ENCODE data around the gene NDOR1.

The NDOR1 gene

GRCh38 chr9:137183980-137184595 lies 21.4 kb upstream of the NDOR1 start:
- H3K79me2 ChIP-seq (ENCODE audit: control insufficient read depth, insufficient read depth, low read length, poor library complexity): peaks cover 6% of the 10 kb centered on the region
- peaks cover 8 to 9% of the 10 kb centered on the region in 2 experiments for H3K4me1 ChIP-seq (ENCODE audit: control insufficient read depth in 1 of 2, insufficient read depth in 2 of 2, low read length in 2 of 2)
- no peak overlapping the region for H2BK12ac ChIP-seq (ENCODE audit: low read length)
- H3K23ac ChIP-seq (ENCODE audit: low read length): no peak overlapping the region
- no peak overlapping the region for H2AK5ac ChIP-seq (ENCODE audit: low read length)
- no peak overlapping the region for H4K91ac ChIP-seq (ENCODE audit: low read depth, low read length)
- no peak overlapping the region for H3K14ac ChIP-seq (ENCODE audit: low read length)
- peaks cover 74 to 77% of the 10 kb centered on the region in 2 experiments for H3K36me3 ChIP-seq (ENCODE audit: control insufficient read depth in 1 of 2, insufficient read depth in 2 of 2, low read length in 2 of 2)
- no peak overlapping the region for H3K9ac ChIP-seq (ENCODE audit: low read length)
- H2BK120ac ChIP-seq (ENCODE audit: insufficient read depth, low read length, poor library complexity): no peak overlapping the region
- no peak overlapping the region for H4K8ac ChIP-seq (ENCODE audit: low read depth, low read length)
- no peak overlapping the region for H3K4ac ChIP-seq (ENCODE audit: low read depth, low read length)
- peaks cover 2% of the 10 kb centered on the region for H3K9me3 ChIP-seq (ENCODE audit: insufficient read depth, low read depth, low read length)
- no peak overlapping the region for H3K27ac ChIP-seq (ENCODE audit: low read depth, low read length)
- no peak overlapping the region for H4K12ac ChIP-seq (ENCODE audit: low read depth, low read length)
- no peak overlapping the region for H3K4me3 ChIP-seq (ENCODE audit: low read depth, low read length)
- no peak overlapping the region for H2AFZ ChIP-seq (ENCODE audit: insufficient read depth, low read length, poor library complexity)
- H3K18ac ChIP-seq (ENCODE audit: low read length): no peak overlapping the region
- H3K79me1 ChIP-seq (ENCODE audit: low read length): peaks cover 5% of the 10 kb centered on the region
- no peak overlapping the region for H2BK5ac ChIP-seq (ENCODE audit: low read depth, low read length, poor library complexity)
- no peak overlapping the region for H3K4me2 ChIP-seq (ENCODE audit: low read length)
- WGBS (ENCODE audit: extremely low coverage, insufficient coverage, insufficient read length): no CpG with 5 or more reads among the region's 27 CpGs
- no peak for DNase-seq
- H3K27me3 ChIP-seq (ENCODE audit: insufficient read depth, low read length): no peaks in the 10 kb centered on the region

- no peak overlapping the region for H3K4me3 ChIP-seq (ENCODE audit: low read depth, low read length)
- H3K79me1 ChIP-seq (ENCODE audit: low read length): peaks cover 5% of the 10 kb centered on the region
- peaks cover 69 to 72% of the 10 kb centered on the region in 2 experiments for H3K36me3 ChIP-seq (ENCODE audit: control insufficient read depth in 1 of 2, insufficient read depth in 2 of 2, low read length in 2 of 2)
- H3K23ac ChIP-seq (ENCODE audit: low read length): no peak overlapping the region
- H3K14ac ChIP-seq (ENCODE audit: low read length): no peak overlapping the region
- H3K4ac ChIP-seq (ENCODE audit: low read depth, low read length): no peak overlapping the region
- H4K8ac ChIP-seq (ENCODE audit: low read depth, low read length): no peak overlapping the region
- no peak overlapping the region for H2AFZ ChIP-seq (ENCODE audit: insufficient read depth, low read length, poor library complexity)
- H3K9ac ChIP-seq (ENCODE audit: low read length): no peak overlapping the region
- H3K79me2 ChIP-seq (ENCODE audit: control insufficient read depth, insufficient read depth, low read length, poor library complexity): peaks cover 8% of the 10 kb centered on the region
- H2BK120ac ChIP-seq (ENCODE audit: insufficient read depth, low read length, poor library complexity): no peak overlapping the region
- no peak overlapping the region for H3K18ac ChIP-seq (ENCODE audit: low read length)
- no peak overlapping the region for H2AK5ac ChIP-seq (ENCODE audit: low read length)
- no peaks in the 10 kb centered on the region for H3K27me3 ChIP-seq (ENCODE audit: insufficient read depth, low read length)
- no peak overlapping the region for H4K12ac ChIP-seq (ENCODE audit: low read depth, low read length)
- no peak overlapping the region for H3K4me2 ChIP-seq (ENCODE audit: low read length)
- no peak overlapping the region for H4K91ac ChIP-seq (ENCODE audit: low read depth, low read length)
- H2BK5ac ChIP-seq (ENCODE audit: low read depth, low read length, poor library complexity): no peak overlapping the region
- WGBS (ENCODE audit: extremely low coverage, insufficient coverage, insufficient read length): no CpG with 5 or more reads among the region's 48 CpGs
- H3K4me1 ChIP-seq (ENCODE audit: control insufficient read depth in 1 of 2, insufficient read depth in 2 of 2, low read length in 2 of 2): peaks cover 17 to 18% of the 10 kb centered on the region in 2 experiments
- peaks cover 2% of the 10 kb centered on the region for H3K9me3 ChIP-seq (ENCODE audit: insufficient read depth, low read depth, low read length)
- H2BK12ac ChIP-seq (ENCODE audit: low read length): no peak overlapping the region
- no peak for DNase-seq
- no peak overlapping the region for H3K27ac ChIP-seq (ENCODE audit: low read depth, low read length)
Measured at GRCh38 chr9:137184881-137185660, 20.4 kb upstream of the NDOR1 start.

GRCh38 chr9:137185921-137186320 lies 19.6 kb upstream of the NDOR1 start:
- H2BK5ac ChIP-seq (ENCODE audit: low read depth, low read length, poor library complexity): no peak overlapping the region

GRCh38 chr9:137186385-137186784 lies 19.1 kb upstream of the NDOR1 start:
- Histone ChIP-seq H3K4me3 (ENCODE audit: low read depth, low read length) (no peak overlapping the region), H3K27ac (ENCODE audit: low read depth, low read length) (no peak overlapping the region), H4K12ac (ENCODE audit: low read depth, low read length) (no peak overlapping the region), H3K4ac (ENCODE audit: low read depth, low read length) (no peak overlapping the region), H2BK5ac (ENCODE audit: low read depth, low read length, poor library complexity) (no peak overlapping the region), H3K79me1 (ENCODE audit: low read length) (peaks cover 5% of the 10 kb centered on the region), H3K23ac (ENCODE audit: low read length) (no peak overlapping the region), H2BK12ac (ENCODE audit: low read length) (no peak overlapping the region), H3K36me3 (ENCODE audit: control insufficient read depth in 1 of 2, insufficient read depth in 2 of 2, low read length in 2 of 2) (peaks cover 69 to 72% of the 10 kb centered on the region in 2 experiments), H2BK120ac (ENCODE audit: insufficient read depth, low read length, poor library complexity) (no peak overlapping the region), H3K14ac (ENCODE audit: low read length) (no peak overlapping the region), H3K4me1 (ENCODE audit: control insufficient read depth in 1 of 2, insufficient read depth in 2 of 2, low read length in 2 of 2) (peaks cover 17 to 18% of the 10 kb centered on the region in 2 experiments), H3K18ac (ENCODE audit: low read length) (no peak overlapping the region), H2AK5ac (ENCODE audit: low read length) (no peak overlapping the region), H2AFZ (ENCODE audit: insufficient read depth, low read length, poor library complexity) (no peak overlapping the region), H3K27me3 (ENCODE audit: insufficient read depth, low read length) (no peaks in the 10 kb centered on the region), H3K4me2 (ENCODE audit: low read length) (no peak overlapping the region), H3K79me2 (ENCODE audit: control insufficient read depth, insufficient read depth, low read length, poor library complexity) (peaks cover 8% of the 10 kb centered on the region), H3K9ac (ENCODE audit: low read length) (no peak overlapping the region), H3K9me3 (ENCODE audit: insufficient read depth, low read depth, low read length) (peaks cover 2% of the 10 kb centered on the region), H4K8ac (ENCODE audit: low read depth, low read length) (no peak overlapping the region), H4K91ac (ENCODE audit: low read depth, low read length) (no peak overlapping the region)
- no CpG with 5 or more reads among the region's 6 CpGs for WGBS (ENCODE audit: extremely low coverage, insufficient coverage, insufficient read length)
- DNase-seq: no peak

More at GRCh38 chr9:137185921-137186320, 19.6 kb upstream of the NDOR1 start:
- Histone ChIP-seq H2AK5ac (ENCODE audit: low read length) (no peak overlapping the region), H3K4me1 (ENCODE audit: control insufficient read depth in 1 of 2, insufficient read depth in 2 of 2, low read length in 2 of 2) (peaks cover 17 to 18% of the 10 kb centered on the region in 2 experiments), H3K27ac (ENCODE audit: low read depth, low read length) (no peak overlapping the region), H3K14ac (ENCODE audit: low read length) (no peak overlapping the region), H3K4ac (ENCODE audit: low read depth, low read length) (no peak overlapping the region), H3K4me2 (ENCODE audit: low read length) (no peak overlapping the region), H3K9ac (ENCODE audit: low read length) (no peak overlapping the region), H3K18ac (ENCODE audit: low read length) (no peak overlapping the region), H3K36me3 (ENCODE audit: control insufficient read depth in 1 of 2, insufficient read depth in 2 of 2, low read length in 2 of 2) (peaks cover 69 to 72% of the 10 kb centered on the region in 2 experiments), H2AFZ (ENCODE audit: insufficient read depth, low read length, poor library complexity) (no peak overlapping the region), H4K91ac (ENCODE audit: low read depth, low read length) (no peak overlapping the region), H3K79me2 (ENCODE audit: control insufficient read depth, insufficient read depth, low read length, poor library complexity) (peaks cover 8% of the 10 kb centered on the region), H3K4me3 (ENCODE audit: low read depth, low read length) (no peak overlapping the region), H3K27me3 (ENCODE audit: insufficient read depth, low read length) (no peaks in the 10 kb centered on the region), H4K8ac (ENCODE audit: low read depth, low read length) (no peak overlapping the region), H2BK120ac (ENCODE audit: insufficient read depth, low read length, poor library complexity) (no peak overlapping the region), H2BK12ac (ENCODE audit: low read length) (no peak overlapping the region), H3K79me1 (ENCODE audit: low read length) (peaks cover 5% of the 10 kb centered on the region), H4K12ac (ENCODE audit: low read depth, low read length) (no peak overlapping the region), H3K23ac (ENCODE audit: low read length) (no peak overlapping the region), H3K9me3 (ENCODE audit: insufficient read depth, low read depth, low read length) (peaks cover 2% of the 10 kb centered on the region)
- no CpG with 5 or more reads among the region's 19 CpGs for WGBS (ENCODE audit: extremely low coverage, insufficient coverage, insufficient read length)
- DNase-seq: no peak

All from trophoblast cell (in vitro differentiated cells and primary cell).